GM12878 (cell line): ENCODE data around the gene COQ4. TPM values are rescaled to one million over a fixed set of nuclear protein-coding genes. Genes with fewer than 3 reads are reported as not detected.

ENCODE experiments used
- ATAC-seq: fragments of 200-7000 bp; cut with Tn5 transposase; 3 replicates; pipeline ENCODE4 v1.9.1; 2020; ENCODE audit warnings: mild to moderate bottlenecking, moderate library complexity
- BruUV-seq: library from RNA; stranded (reverse); fragments of 400-500 nt; replicated peaks from 2 replicates; lab custom pipeline; 2021; lab: Mats Ljungman, UMichigan
- CTCF ChIA-PET: fragments of 300-600 bp; sonication (Branson Sonifier 250); formaldehyde crosslinking; extraction: SDS; loops from one replicate; lab custom pipeline; 2021; ENCODE audit warnings: inconsistent platforms; lab: Yijun Ruan, JAX
- POLR2A ChIA-PET: fragments of 350-600 bp; formaldehyde crosslinking; extraction: SDS; loops from one replicate; lab custom pipeline; 2021; ENCODE audit warnings: inconsistent platforms; lab: Charles Lee
- RAD21 ChIA-PET: fragments of 300-600 bp; sonication (Branson Sonifier 250); formaldehyde crosslinking; loops from one replicate; lab custom pipeline; 2023; ENCODE audit warnings: antibody characterized with exemption; ENCODE audit not compliant: unreplicated experiment; lab: Charles Lee
- SMC1A ChIA-PET: fragments of 300-600 bp; sonication (Branson Sonifier 250); formaldehyde crosslinking; loops from one replicate; lab custom pipeline; 2023; ENCODE audit not compliant: unreplicated experiment, uncharacterized antibody; lab: Charles Lee
- DNase-seq: peaks from one replicate; pipeline ENCODE4 v3.0.0-alpha.2; 2011; ENCODE audit warnings: low read depth, low spot score
- FAIRE-seq: peaks from 3 replicates; lab custom pipeline; 2011; peaks lifted over from hg19 to GRCh38; lab: Jason Lieb, UNC
- H2AFZ ChIP-seq: 2 replicates; pipeline ENCODE4 v1.6.0; 2011; ENCODE audit warnings: low read depth, low read length, control low read depth; ENCODE audit not compliant: control insufficient read depth
- H3K27ac ChIP-seq: 2 replicates; pipeline ENCODE4 v1.5.1; 2011; ENCODE audit warnings: control low read depth; ENCODE audit not compliant: control insufficient read depth, insufficient read depth
- H3K27me3 ChIP-seq, 2 experiments: replicated peaks in 1 of 2; 2 replicates each; pipeline versions ENCODE4 v1.6.0 to v1.6.1; 2011; ENCODE audit warnings: low read length in 1 of 2; ENCODE audit not compliant: control insufficient read depth in 2 of 2, insufficient read depth in 2 of 2
- H3K36me3 ChIP-seq, 2 experiments: 2 replicates each; pipeline ENCODE4 v1.5.1; 2011; ENCODE audit warnings: low read length in 1 of 2; ENCODE audit not compliant: control insufficient read depth in 2 of 2, insufficient read depth in 2 of 2
- H3K4me1 ChIP-seq: 2 replicates; pipeline ENCODE4 v1.6.1; 2011; ENCODE audit warnings: mild to moderate bottlenecking, low read length, moderate library complexity, mixed read lengths; ENCODE audit not compliant: control insufficient read depth, insufficient read depth
- H3K4me2 ChIP-seq: 2 replicates; pipeline ENCODE4 v1.6.0; 2011; ENCODE audit warnings: control low read depth; ENCODE audit not compliant: control insufficient read depth, insufficient read depth
- H3K4me3 ChIP-seq: fragments of 200-600 bp; sonication (generic); 2 replicates; pipeline ENCODE4 v1.5.1; 2016
- H3K79me2 ChIP-seq: 2 replicates; pipeline ENCODE4 v1.6.0; 2011; ENCODE audit warnings: low read length; ENCODE audit not compliant: control insufficient read depth, insufficient read depth
- H3K9ac ChIP-seq: 2 replicates; pipeline ENCODE4 v1.8.0; 2011; ENCODE audit warnings: low read length, control low read depth, mixed read lengths; ENCODE audit not compliant: control insufficient read depth, insufficient read depth
- H3K9me3 ChIP-seq: replicated peaks from 3 replicates; pipeline ENCODE4 v1.5.1; 2011; ENCODE audit warnings: mild to moderate bottlenecking, low read length; ENCODE audit not compliant: control insufficient read depth, insufficient read depth
- H4K20me1 ChIP-seq: 2 replicates; pipeline ENCODE4 v1.6.0; 2011; ENCODE audit not compliant: control insufficient read depth, insufficient read depth
- BRCA1 ChIP-seq: IDR thresholded peaks from 2 replicates; pipeline ENCODE4 v1.6.1; 2011; ENCODE audit warnings: low read depth, low read length, improper control_type of control experiment
- CBFB ChIP-seq: IDR thresholded peaks from 2 replicates; pipeline ENCODE4 v1.6.1; 2016; ENCODE audit warnings: antibody characterized with exemption, low read depth
- FOXK2 ChIP-seq: fragments of 450-650 bp; IDR thresholded peaks from 2 replicates; pipeline ENCODE4 v1.6.1; 2017; ENCODE audit warnings: mild to moderate bottlenecking, moderate library complexity
- IKZF1 ChIP-seq: fragments of 450-650 bp; conservative IDR thresholded peaks from 2 replicates; pipeline ENCODE4 v1.6.1; 2017; ENCODE audit warnings: antibody characterized with exemption, mild to moderate bottlenecking
- NBN ChIP-seq: fragments of 450-650 bp; IDR thresholded peaks from 2 replicates; pipeline ENCODE4 v1.6.1; 2016
- NFYA ChIP-seq: IDR thresholded peaks from 2 replicates; pipeline ENCODE4 v1.6.1; 2011; ENCODE audit warnings: low read depth, mild to moderate bottlenecking, low read length, improper control_type of control experiment, borderline replicate concordance
- POLR2A ChIP-seq: IDR thresholded peaks from 2 replicates; pipeline ENCODE4 v1.6.1; 2011; ENCODE audit warnings: low read depth, mild to moderate bottlenecking, low read length
- RB1 ChIP-seq: fragments of 450-650 bp; formaldehyde crosslinking; IDR thresholded peaks from 2 replicates; pipeline ENCODE4 v1.6.1; 2017; ENCODE audit warnings: mild to moderate bottlenecking, borderline replicate concordance
- RBBP5 ChIP-seq: fragments of 200-600 bp; sonication (generic); conservative IDR thresholded peaks from 2 replicates; pipeline ENCODE4 v1.6.1; 2016
- RELA ChIP-seq: fragments of 450-650 bp; IDR thresholded peaks from 2 replicates; pipeline ENCODE4 v1.8.0; 2014; ENCODE audit warnings: borderline replicate concordance; ENCODE audit not compliant: partially characterized antibody
- RUNX3 ChIP-seq: IDR thresholded peaks from 2 replicates; pipeline ENCODE4 v1.6.1; 2012; ENCODE audit warnings: low read length, inconsistent platforms
- SMAD5 ChIP-seq: IDR thresholded peaks from 2 replicates; pipeline ENCODE4 v1.6.1; 2016; ENCODE audit warnings: antibody characterized with exemption, low read depth
- WRNIP1 ChIP-seq: IDR thresholded peaks from 2 replicates; pipeline ENCODE4 v1.6.1; 2011; ENCODE audit warnings: low read depth, low read length, improper control_type of control experiment, borderline replicate concordance
- ZBTB4 ChIP-seq: fragments of 450-650 bp; formaldehyde crosslinking; IDR thresholded peaks from 2 replicates; pipeline ENCODE4 v1.4.0; 2022; ENCODE audit warnings: mild to moderate bottlenecking, moderate library complexity
- ZNF217 ChIP-seq: fragments of 450-650 bp; IDR thresholded peaks from 2 replicates; pipeline ENCODE4 v1.6.1; 2017; ENCODE audit warnings: antibody characterized with exemption, mild to moderate bottlenecking
- WGBS: methylation state at CpG from one replicate; pipeline ENCODE4 v1.1.6; 2016; ENCODE audit warnings: low lambda C conversion rate; ENCODE audit not compliant: insufficient replicate concordance, insufficient coverage; ENCODE audit errors: missing lambda C conversion rate; 5-methylcytosine and 5-hydroxymethylcytosine counted together
- in situ Hi-C: fragments of 300-500 bp; cut with MboI; formaldehyde crosslinking; loops from 9 replicates; pipeline ENCODE4 v1.14.3; 2018; ENCODE audit warnings: mixed read lengths
- intact Hi-C: fragments of 100-400 bp; cut with micrococcal nuclease; formaldehyde crosslinking; loops from one replicate; pipeline ENCODE4 v1.14.2; 2022; ENCODE audit not compliant: unreplicated experiment
- polyA plus RNA-seq, 11 experiments: library from polyadenylated mRNA; depleted of rRNA in 4 of 11; unstranded in 6 of 11; stranded (reverse) in 5 of 11; fragments of >200 nt; fragmentation: Nextera tagmentation in 4 of 11; fragmentation: Illumina TruSeq in 1 of 11; extraction: Ambion mirVana in 4 of 11; extraction: Trizol in 1 of 11; gene quantifications; 1 replicate in 1 of 11; 2 replicates in 10 of 11; pipeline versions ENCODE4 v1.2.1 to v1.2.3, GENCODE V29; 2011 to 2016; ENCODE audit warnings: inconsistent platforms in 2 of 11, missing spikeins in 2 of 11, low read depth in 1 of 11
- total RNA-seq, 4 experiments: library from RNA; depleted of rRNA in 3 of 4; stranded (reverse); fragments of >200 nt in 3 of 4; fragmentation: Illumina TruSeq in 1 of 4; extraction: Trizol in 1 of 4; gene quantifications; 2 replicates each; pipeline versions ENCODE4 v1.2.1 to v1.2.3, GENCODE V29; 2013 to 2021
- TF ChIP-seq, protein P1 (sequence below): IDR thresholded peaks from 2 replicates; pipeline ENCODE4 v1.6.1; 2012; ENCODE audit warnings: improper control_type of control experiment, low read depth, low read length; ENCODE audit not compliant: insufficient replicate concordance
- TF ChIP-seq, protein P2 (sequence below): IDR thresholded peaks from 2 replicates; pipeline ENCODE4 v1.6.1; 2011; ENCODE audit warnings: mild to moderate bottlenecking, low read depth, low read length, moderate library complexity; ENCODE audit not compliant: insufficient replicate concordance

The COQ4 gene
- total and polyA plus RNA-seq, 10 of the 15 experiments (the other 5 are each of a cell fraction or from before 2014, with no cell fraction given): 3.8 to 64.1 (median 38.6) TPM

GRCh38 chr9:128349772-128350171 is 27.1 kb downstream of the COQ4 start:
- H3K79me2 ChIP-seq: no peaks in the 10 kb centered on the region
- no peaks in the 10 kb centered on the region for H3K27me3 ChIP-seq
- RAD21 ChIA-PET: no interaction called here
- BruUV-seq: no TSS peak
- FAIRE-seq: no peak
- H3K4me2 ChIP-seq: no peak overlapping the region
- H3K4me1 ChIP-seq: no peaks in the 10 kb centered on the region
- H3K36me3 ChIP-seq: peaks cover 0 to 5% of the 10 kb centered on the region in 2 experiments; a peak in 2 of 4 replicates
- H3K4me3 ChIP-seq: no peak overlapping the region
- CTCF ChIA-PET: no interaction called here
- POLR2A ChIA-PET: interaction anchor here (0.6 kb wide), 1 partner anchor 21 kb away, joined by 3 read pairs; the partner anchor contains the start of gene URM1
- 98% methylated on average over 6 of the region's 6 CpGs for WGBS
- no peak for ATAC-seq
- SMC1A ChIA-PET: no interaction called here
- TF ChIP-seq NBN: no peak
- TF ChIP-seq NFYA: no peak
- TF ChIP-seq RB1: no peak
- no peak for TF ChIP-seq RBBP5
- TF ChIP-seq BRCA1: no peak
- no peak for TF ChIP-seq CBFB
- TF ChIP-seq, protein P1, sequence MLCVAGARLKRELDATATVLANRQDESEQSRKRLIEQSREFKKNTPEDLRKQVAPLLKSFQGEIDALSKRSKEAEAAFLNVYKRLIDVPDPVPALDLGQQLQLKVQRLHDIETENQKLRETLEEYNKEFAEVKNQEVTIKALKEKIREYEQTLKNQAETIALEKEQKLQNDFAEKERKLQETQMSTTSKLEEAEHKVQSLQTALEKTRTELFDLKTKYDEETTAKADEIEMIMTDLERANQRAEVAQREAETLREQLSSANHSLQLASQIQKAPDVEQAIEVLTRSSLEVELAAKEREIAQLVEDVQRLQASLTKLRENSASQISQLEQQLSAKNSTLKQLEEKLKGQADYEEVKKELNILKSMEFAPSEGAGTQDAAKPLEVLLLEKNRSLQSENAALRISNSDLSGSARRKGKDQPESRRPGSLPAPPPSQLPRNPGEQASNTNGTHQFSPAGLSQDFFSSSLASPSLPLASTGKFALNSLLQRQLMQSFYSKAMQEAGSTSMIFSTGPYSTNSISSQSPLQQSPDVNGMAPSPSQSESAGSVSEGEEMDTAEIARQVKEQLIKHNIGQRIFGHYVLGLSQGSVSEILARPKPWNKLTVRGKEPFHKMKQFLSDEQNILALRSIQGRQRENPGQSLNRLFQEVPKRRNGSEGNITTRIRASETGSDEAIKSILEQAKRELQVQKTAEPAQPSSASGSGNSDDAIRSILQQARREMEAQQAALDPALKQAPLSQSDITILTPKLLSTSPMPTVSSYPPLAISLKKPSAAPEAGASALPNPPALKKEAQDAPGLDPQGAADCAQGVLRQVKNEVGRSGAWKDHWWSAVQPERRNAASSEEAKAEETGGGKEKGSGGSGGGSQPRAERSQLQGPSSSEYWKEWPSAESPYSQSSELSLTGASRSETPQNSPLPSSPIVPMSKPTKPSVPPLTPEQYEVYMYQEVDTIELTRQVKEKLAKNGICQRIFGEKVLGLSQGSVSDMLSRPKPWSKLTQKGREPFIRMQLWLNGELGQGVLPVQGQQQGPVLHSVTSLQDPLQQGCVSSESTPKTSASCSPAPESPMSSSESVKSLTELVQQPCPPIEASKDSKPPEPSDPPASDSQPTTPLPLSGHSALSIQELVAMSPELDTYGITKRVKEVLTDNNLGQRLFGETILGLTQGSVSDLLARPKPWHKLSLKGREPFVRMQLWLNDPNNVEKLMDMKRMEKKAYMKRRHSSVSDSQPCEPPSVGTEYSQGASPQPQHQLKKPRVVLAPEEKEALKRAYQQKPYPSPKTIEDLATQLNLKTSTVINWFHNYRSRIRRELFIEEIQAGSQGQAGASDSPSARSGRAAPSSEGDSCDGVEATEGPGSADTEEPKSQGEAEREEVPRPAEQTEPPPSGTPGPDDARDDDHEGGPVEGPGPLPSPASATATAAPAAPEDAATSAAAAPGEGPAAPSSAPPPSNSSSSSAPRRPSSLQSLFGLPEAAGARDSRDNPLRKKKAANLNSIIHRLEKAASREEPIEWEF: no peak
- no peak for TF ChIP-seq SMAD5
- TF ChIP-seq POLR2A: no peak
- TF ChIP-seq, protein P2, sequence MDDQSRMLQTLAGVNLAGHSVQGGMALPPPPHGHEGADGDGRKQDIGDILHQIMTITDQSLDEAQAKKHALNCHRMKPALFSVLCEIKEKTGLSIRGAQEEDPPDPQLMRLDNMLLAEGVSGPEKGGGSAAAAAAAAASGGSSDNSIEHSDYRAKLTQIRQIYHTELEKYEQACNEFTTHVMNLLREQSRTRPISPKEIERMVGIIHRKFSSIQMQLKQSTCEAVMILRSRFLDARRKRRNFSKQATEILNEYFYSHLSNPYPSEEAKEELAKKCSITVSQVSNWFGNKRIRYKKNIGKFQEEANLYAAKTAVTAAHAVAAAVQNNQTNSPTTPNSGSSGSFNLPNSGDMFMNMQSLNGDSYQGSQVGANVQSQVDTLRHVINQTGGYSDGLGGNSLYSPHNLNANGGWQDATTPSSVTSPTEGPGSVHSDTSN: no peak
- TF ChIP-seq ZNF217: no peak
- no peak for TF ChIP-seq FOXK2
- TF ChIP-seq RUNX3: no peak
- TF ChIP-seq ZBTB4 (CRISPR knock-in tag): no peak
- TF ChIP-seq RELA: no peak
- TF ChIP-seq WRNIP1: no peak
- TF ChIP-seq IKZF1: no peak
- H3K9me3 ChIP-seq: no peaks in the 10 kb centered on the region
- intact Hi-C loops: no loop called here
- H2AFZ ChIP-seq: no peak overlapping the region
- no peak overlapping the region for H3K27ac ChIP-seq
- DNase-seq: no peak
- H4K20me1 ChIP-seq: no peaks in the 10 kb centered on the region
- in situ Hi-C loops: no loop called here
- H3K9ac ChIP-seq: no peak overlapping the region
